ENCODE measurements around the gene CFAP74.
"Not testable (repeated sequence)": the region's sequence is repeated elsewhere in the genome, so short reads cannot be mapped to it uniquely, and the experiment has no call there.

The CFAP74 gene

DNA sequence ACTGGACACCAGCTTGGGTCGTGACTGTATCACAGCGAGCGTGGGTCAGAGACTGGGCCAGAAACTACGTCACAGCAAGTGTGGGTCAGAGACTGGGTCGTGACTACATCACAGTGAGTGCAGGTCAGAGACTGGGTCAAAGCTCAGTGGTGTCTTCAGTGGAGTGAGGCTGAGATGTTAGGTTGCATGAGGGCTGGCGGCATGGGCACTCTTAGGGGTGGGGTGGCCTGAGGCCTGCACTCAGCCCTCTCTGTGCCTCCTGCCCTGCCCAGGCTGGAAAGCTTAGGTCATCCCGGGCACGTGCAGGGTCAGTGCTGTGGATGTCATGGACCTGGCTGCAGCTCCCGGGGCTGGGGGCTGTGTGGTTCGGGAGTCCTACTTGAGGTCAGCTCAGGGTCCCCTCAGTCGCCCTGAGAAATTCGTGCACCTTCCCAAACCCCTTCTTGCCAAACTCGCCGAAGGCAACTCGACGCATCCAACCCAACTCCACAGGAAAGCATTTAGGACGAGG lies 19.0 kb downstream of the CFAP74 start:
- DNase-seq = no peak

- DNase-seq = no peak
Measured at GRCh38 chr1:1982379-1983232, 21.0 kb downstream of the CFAP74 start.

DNA sequence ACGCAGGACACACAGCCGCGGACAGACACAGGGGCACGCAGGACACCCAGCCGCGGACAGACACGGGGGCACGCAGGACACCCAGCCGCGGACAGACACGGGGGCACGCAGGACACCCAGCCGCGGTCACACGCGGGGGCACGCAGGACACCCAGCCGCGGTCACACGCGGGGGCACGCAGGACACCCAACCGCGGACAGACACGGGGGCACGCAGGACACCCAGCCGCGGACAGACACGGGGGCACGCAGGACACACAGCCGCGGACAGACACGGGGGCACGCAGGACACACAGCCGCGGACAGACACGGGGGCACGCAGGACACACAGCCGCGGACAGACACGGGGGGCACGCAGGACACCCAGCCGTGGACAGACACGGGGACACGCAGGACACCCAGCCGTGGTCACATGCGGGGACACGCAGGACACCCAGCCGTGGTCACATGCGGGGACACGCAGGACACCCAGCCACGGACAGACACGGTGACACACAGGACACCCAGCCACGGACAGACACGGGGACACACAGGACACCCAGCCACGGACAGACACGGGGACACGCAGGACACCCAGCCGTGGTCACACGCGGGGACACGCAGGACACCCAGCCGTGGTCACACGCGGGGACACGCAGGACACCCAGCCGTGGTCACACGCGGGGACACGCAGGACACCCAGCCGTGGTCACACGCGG lies 21.8 kb downstream of the CFAP74 start:
- DNase-seq = not testable (repeated sequence)

DNA sequence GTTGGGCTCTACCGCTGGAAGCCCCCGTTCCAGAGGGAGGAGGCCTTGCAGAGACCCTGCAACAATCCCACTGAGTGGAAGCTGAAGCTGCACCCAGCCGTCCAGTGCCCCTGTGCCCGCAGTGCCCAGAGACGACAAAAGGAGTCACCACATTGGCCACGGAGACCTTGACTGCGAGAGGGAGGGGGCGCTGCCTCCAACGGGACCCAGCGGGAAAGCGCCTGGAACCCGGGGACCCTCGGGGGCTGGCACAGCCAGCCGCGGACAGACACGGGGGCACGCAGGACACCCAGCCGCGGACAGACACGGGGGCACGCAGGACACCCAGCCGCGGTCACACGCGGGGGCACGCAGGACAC lies 22.5 kb downstream of the CFAP74 start:
- no peak for DNase-seq

DNA sequence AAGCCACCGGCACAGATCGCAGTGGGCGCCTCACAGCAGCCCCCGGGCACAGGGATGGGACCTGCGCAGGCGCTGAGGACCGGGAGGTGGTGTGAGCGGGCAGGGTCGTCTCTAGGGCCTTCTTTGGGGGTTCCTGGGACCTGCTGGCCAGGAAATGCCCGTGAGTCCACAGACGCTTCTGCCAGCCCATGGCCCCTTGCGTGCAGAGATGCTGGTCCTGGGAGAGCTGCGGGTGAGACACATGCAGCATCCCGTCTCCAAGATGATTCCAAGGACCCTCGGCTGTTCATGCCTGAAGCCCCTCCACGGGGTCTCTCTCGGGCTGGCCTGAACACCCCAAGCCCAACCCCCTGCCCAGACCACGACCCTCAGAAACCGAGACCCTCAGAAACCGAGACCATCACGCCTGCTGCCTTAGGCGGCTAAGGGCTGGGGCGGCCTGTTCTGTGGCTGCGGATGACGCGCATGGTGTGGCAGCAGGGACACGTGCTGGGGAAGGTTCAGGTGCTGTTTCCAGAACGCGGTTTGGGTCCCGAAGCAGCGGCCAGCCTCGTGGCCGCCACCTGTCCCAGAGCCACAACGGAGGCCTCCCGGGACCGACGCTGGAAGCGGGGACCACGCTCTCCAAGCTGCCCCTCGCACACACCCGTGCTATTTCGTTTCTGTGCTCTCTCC lies 23.0 kb downstream of the CFAP74 start:
- DNase-seq = no peak

DNA sequence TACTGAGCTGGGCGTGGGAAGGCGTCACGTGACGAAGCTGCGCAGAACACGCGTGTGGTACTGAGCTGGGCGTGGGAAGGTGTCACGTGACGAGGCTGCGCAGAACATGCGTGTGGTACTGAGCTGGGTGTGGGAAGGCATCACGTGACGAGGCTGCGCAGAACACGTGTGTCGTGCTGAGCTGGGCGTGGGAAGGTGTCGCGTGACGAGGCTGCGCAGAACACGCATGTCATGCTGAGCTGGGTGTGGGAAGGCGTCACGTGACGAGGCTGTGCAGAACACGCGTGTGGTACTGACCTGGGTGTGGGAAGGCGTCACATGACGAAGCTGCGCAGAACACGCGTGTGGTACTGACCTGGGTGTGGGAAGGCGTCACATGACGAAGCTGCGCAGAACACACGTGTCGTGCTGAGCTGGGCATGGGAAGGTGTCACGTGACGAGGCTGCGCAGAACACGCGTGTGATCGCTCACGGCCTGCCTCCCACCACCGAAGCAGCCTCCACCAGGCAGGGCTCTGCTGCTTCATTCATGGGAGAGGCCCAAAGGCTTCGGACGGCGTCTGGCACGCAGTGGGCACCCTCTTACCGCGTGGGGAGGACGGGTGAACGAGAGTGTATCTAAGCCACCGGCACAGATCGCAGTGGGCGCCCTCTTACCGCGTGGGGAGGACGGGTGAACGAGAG lies 24.0 kb downstream of the CFAP74 start:
- DNase-seq = no peak

GRCh38 chr1:1978690-1979481 lies 24.7 kb downstream of the CFAP74 start:
- not testable (repeated sequence) for DNase-seq

DNA sequence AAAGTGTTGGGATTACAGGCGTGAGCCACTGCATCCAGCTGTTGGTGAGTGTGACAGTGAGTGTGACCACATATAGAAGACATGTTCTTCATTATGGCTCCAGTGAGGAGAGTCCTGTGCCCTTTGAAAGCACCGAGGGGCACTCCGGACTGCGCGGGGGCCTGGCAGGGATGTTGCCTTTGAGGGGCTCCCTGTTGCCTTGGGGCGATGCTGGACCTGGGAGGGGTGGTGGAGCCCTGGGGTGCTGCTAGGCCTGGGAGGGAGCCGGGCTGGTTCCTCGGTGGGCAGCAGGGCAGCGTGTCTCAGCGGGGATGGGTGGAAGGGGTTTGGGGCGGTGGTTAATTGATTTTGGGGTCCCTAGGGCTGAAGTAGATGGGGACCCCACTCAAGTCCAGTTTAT lies 25.5 kb downstream of the CFAP74 start:
- DNase-seq = no peak

- no peak for DNase-seq
Measured at GRCh38 chr1:1976031-1976430, 27.6 kb downstream of the CFAP74 start.

GRCh38 chr1:1975535-1975934 lies 28.1 kb downstream of the CFAP74 start:
- DNase-seq = no peak

DNA sequence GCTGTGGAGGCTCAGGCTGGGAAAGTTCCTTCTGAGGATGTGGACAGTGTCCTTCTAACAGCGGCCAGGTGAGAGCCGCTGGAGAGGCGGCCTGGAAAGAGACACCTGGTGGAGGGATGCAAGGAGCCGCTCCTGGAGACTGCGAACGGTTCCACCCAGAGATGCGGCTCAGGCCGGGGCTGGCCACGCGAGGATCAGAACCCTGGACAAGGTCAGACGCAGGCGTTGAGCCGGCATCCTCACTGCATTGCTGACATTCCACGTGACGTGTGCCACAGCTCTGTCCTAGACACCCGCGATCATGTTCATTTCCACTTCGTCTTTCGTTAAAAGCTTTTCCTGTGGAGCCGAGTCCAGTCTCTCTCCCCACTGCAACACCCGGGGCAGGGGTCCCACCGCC lies 28.8 kb downstream of the CFAP74 start:
- no peak for DNase-seq

GRCh38 chr1:1973716-1974642 lies 29.6 kb downstream of the CFAP74 start:
- no peak for DNase-seq

- no peak for DNase-seq
Measured at GRCh38 chr1:1972976-1973715, 30.4 kb downstream of the CFAP74 start.

- DNase-seq = no peak
Measured at GRCh38 chr1:1971688-1972087, 31.9 kb downstream of the CFAP74 start.

DNA sequence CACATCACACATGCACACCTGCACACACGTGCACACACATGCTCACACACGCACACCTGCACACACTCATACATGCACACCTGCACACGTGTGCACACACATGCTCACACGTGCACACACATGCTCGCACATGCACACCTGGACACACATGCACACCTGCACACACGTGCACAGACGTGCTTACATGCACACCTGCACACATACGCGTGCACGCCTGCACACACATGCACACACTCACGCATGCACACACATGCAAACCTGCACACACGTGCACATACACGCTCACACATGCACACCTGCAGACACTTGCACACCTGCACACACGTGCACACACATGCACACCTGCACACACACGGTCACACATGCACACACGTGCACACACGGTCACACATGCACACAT lies 32.6 kb downstream of the CFAP74 start:
- no peak for DNase-seq

GRCh38 chr1:1969953-1970716 lies 33.5 kb downstream of the CFAP74 start:
- no peak for DNase-seq

GRCh38 chr1:1969505-1969900 lies 34.1 kb downstream of the CFAP74 start:
- DNase-seq = no peak

DNA sequence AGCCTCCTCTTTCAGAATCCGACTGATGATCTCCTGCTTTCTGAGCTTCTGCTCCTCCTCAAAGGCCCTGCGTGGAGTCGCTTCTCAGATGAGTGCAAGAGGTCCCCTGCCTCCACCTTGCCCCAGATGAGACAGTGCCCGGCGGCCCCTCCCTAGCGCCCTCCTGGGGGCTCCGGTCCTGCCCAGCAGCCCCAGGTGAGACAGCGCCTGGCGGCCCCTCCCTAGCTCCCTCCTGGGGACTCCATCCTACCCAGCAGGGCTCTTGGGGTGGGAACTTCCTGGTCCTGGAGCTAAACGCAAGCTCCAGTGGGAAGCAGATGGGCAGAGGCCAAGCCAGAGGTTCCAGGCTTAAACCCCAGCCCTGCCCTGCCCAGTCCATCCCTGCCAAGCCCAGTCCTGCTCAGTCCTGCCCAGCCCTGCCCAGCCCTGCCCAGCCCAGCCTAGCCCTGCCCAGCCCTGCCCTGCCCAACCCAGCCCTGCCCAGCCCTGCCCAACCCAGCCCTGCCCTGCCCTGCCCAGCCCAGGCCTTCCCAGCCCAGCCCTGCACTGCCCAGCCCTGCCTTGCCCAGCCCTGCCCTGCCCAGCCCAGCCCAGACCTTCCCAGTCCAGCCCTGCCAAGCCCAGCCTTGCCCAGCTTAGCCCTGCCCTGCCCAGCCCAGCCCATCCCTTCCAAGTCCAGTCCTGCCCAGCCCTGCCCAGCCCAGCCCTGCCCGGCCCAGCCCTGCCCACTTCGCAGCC lies 34.6 kb downstream of the CFAP74 start:
- no peak for DNase-seq

DNA sequence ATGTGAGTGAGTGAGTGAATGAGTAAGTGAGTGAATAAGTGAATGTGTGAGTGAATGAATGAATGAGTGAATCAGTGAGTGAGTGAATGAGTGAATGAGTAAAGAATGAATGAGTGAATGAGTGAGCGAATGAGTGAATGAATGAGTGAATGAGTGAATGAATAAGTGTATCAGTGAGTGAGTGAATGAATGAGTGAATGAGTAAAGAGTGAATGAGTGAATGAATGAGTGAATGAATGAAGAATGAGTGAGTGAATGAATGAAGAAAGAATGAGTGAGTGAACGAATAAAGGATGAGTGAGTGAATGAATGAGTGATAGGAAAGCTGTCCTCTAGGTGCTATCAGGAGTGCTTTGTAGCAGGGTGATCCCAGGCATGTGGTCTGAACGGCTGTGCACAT lies 35.7 kb downstream of the CFAP74 start:
- DNase-seq = no peak
